HG03521 (cell line): ENCODE measurements around the gene RAB35.

Experiments
- ATAC-seq: cut with Tn5 transposase; IDR thresholded peaks from one replicate; pipeline ENCODE4 v1.9.1; 2021; ENCODE audit warnings: mild to moderate bottlenecking, moderate library complexity; ENCODE audit not compliant: unreplicated experiment

Gene RAB35

DNA sequence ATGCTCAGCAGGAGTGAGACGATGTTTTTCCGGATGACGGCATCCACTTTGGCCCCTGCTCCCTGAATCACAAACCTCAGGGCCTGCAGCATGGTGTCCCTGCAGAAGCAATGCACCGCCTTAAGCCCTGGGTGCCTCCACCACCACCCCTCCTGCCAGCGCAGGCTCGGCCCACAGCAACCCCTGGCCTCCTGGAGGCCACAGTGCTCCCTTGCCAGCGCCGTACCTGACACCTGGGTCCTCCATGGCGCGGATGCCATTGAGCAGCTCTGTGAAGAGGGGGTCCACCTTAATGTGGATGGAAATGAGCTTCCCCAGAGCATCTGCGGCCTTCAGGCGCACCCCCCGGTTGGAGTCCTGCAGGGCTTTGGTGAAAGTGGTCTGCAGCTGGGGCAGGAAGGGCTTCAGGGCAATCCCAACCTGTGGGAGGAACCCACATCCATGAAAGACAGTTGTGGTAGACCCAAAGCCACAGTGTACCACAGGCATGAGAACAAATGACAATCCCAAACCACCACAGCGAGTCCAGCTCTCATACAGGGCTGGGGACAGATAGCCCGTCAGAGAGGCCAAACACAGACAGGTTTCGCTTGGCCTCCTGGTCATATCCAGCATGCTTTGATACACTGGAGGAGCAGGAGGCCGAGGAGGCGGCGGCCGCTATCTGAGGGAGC is 17.9 kb upstream of the RAB35 start:
- ATAC-seq: no peak

DNA sequence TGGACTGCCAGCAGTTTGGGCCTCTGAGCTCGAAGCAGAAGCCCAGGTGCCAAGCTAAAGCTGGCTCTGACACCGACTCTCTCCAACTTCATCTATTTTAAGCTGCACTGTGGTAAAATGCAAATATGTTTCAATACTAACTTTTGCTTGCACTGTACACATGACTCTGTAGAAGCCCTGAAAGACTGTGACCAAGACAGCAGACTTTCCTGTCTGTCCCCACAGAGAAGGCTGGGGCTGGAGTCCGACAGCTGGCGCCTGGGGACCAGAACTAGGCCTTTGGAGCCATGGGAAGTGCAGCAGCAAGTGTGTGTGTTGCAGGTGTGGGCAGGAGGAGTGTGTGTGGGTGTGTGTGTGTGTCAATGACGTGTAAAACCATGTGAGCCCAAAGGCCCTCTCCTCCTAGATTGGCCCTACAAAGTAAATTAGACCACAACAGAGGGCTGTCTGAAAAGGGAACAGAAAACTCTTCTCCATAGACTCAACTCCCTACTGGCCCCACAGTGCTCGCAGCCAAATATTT is 16.4 kb upstream of the RAB35 start:
- ATAC-seq: peak; percentile 88

- ATAC-seq: no peak
Measured at GRCh38 chr12:120132054-120132836, 15.7 kb upstream of the RAB35 start.

DNA sequence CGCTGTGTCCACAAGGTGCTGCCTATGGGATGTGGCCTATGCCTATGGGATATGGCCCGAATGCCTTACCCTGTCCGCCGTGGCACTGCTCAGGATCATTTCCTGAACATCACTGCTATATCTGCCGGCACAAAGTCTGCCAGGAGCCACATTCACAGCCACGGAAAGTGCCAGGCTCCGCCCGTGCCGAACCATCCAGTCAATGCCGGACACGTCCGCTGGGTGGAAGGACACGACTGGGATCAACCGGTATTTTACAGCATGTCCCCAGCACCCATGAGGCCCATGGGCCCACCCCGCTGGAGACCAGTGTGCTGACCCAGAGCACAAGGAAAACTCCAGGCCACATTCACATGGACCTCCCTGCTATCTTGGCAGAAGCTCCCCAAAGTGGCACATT is 14.6 kb upstream of the RAB35 start:
- no peak for ATAC-seq

- ATAC-seq: no peak
Measured at GRCh38 chr12:120130011-120130410, 13.5 kb upstream of the RAB35 start.

GRCh38 chr12:120126635-120127005 is 10.1 kb upstream of the RAB35 start:
- no peak for ATAC-seq

DNA sequence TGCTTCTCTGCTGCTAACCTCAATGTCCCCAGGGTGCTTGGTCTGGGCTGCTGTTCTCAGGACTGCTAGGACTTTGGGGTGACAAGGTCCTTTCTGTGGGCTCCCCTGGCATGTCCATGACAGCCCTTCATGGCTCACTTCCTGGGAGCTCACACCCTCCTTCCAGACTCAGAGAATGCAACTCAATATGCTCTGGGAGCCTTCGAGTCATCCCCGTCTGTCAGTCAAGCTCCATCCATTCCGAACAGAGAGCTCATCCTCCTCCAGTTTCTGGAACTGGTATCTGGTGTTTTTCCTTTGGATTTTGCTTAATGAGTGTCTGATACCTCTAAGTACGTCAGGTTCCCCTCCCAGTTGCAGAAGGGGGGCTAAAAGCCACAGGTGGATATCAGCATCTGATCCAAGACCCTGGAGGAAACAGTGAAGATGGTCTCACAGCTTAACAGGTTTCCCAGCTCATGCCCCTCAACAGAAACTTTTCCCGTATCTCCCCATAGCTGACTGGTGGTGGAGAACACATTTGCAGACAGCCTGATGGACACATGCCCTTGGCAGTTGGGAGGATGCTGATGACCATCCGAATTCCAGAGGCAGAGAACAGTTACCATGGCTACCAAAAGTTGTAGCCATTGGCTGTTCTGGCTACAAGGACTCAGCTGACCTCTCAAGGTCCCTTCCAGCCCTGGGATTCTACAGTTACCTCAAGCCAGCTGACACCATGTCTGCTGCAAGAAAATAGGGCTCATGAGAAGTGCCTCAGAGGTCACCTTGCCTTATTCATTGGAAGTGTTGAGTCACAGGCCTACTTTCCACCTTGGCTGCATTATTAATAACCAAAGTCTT is 9.5 kb upstream of the RAB35 start:
- ATAC-seq: no peak

DNA sequence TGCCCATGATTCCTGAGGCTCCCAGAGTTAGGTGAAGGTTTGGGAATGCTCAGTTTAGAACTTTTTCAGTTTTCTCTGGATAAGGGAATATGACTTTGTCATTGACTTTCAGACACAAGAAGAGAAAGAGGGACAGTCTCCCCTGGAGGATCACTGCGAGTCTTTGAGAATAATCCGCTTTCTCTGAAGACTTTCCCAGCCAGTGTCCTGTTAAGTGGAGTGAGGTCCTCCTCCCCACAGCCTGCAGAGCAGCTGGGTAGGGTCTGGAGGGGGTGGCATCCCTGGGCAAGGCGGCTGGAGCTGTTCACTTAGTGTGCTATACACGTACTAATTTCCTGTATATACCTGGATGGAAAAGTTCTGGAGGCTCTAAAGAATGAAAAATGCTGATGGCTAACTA is 8.5 kb upstream of the RAB35 start:
- ATAC-seq: no peak

GRCh38 chr12:120121766-120122293 is 5.3 kb upstream of the RAB35 start:
- ATAC-seq: peak; percentile 37

DNA sequence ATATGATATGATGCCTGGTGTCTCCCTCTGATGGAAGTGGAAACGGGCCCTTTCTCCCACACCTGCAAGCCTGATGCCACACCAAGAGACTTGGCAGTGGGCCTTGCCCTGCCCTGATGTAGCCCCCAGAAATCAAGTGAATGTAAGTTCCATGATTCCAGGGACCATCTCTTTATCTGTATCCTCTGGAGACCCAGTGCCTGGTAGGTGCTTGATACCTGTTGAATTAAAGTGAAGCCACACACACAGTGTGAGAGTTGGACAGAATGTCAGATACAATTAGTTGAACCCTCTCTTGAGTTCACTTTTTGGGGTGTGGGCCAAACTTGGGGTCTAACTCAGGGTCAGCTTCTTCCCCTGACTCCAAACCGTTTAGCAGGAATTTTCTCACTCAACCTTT is 4.8 kb upstream of the RAB35 start:
- no peak for ATAC-seq

DNA sequence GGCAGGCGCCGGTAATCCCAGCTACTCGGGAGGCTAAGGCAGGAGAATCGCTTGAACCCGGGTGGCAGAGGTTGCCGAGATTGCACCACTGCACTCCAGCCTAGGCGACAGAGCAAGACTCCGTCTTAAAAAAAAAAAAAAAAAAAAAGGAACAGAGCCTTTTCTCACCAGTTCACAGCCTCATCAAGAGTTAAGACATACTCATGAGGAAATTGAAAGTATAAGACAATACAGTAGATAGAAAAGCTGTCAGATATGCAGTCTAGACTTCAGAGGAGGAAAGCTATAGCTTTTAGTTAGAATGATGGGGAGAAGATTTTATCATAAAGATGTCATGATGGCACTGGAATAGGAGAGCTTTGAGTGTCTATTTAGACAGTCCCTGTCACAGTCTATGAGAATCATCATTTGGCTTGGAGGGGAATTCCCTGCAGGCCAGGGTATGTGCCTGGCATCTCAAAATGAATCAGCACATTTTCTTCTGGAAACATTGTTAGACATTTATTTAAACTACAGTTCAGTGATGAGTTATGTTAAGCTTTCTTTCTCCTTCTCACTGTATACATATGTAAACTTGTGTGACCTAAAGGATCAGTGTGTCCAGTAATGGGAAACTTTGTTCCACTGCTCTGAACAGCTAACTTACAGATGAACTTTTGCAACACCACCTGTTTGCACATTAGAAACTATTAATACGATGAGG is 2.9 kb upstream of the RAB35 start:
- ATAC-seq: no peak

DNA sequence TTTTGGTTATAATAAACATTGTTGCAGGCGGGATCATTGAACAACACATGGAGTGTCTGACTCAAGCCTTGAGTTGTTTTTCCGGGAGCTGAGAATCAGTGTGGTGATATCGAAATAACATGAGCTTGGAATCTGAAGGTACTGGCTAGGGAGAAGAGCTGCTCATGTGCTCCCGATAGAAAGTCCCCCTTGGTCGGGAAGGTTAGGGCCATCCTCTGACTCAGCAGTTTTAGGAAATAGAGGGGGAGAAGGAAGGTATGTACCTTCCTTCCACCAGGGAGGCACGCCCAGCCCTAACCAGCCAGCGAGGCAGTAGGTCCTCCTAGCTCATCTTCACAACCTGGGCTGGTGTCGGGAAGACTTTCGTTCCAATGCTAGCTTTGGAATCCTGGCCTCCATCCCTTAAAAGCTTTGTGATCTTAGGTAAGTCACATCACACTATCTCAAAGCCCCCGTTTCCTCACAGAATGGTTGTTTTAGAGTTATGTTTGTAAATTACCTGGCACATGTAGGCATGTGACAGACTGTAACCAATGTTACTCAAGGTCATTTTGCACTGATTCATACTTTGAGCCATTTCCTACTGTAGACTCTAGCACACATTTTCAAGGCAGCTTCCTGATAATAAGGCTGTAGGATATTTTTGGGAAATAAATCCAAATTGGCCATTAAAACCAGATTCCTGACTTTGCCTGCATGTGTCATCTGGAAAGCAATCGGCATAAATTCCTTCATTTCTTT is 1.9 kb upstream of the RAB35 start:
- ATAC-seq: no peak

DNA sequence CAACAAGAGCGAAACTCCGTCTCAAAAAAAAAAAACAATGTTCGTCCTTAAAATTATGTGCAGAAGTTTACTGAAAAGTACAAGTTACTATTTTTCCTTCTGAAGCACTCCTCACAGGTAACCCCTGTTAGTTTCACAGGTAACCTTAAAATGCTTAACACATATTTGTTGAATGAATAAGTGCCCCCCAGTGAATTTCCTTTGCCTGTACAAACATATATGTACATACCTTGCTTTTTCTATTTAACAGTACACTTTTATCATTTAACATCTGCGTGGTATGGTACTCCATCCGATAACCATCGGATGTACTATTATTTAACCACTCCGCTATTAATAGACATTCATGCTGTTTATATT is 1.4 kb upstream of the RAB35 start:
- no peak for ATAC-seq

GRCh38 chr12:120116792-120117651 is 469 bp upstream of the RAB35 start:
- peak; percentile 59 for ATAC-seq

GRCh38 chr12:120115692-120116440 is 687 bp downstream of the RAB35 start:
- ATAC-seq: peak; percentile 8

GRCh38 chr12:120115066-120115465 is 1.5 kb downstream of the RAB35 start:
- no peak for ATAC-seq

- peak; percentile 61 for ATAC-seq
Measured at GRCh38 chr12:120110550-120111501, 5.7 kb downstream of the RAB35 start.
